ENCODE measurements around the gene ALX4. TPM values are rescaled to one million over a fixed set of nuclear protein-coding genes. Genes with fewer than 3 reads are reported as not detected.
A peak's percentile ranks its signal among the peaks of the same experiment; 100 is the strongest.

The ALX4 gene
- total and polyA plus RNA-seq, 2 donors (not counting 1 experiment from before 2014, with no cell fraction given): not detected

GRCh38 chr11:44226490-44226889 is 83.4 kb downstream of the ALX4 start:
- Histone ChIP-seq H3K4me2 (ENCODE audit: extremely low read depth, insufficient read depth, low read length) (no peak overlapping the region), H3K4me3 (replicated peaks in 1 of 4; ENCODE audit: control extremely low read depth in 1 of 4, insufficient read depth in 1 of 4, low read depth in 3 of 4, low read length in 4 of 4) (no peak overlapping the region), H4K20me1 (ENCODE audit: control insufficient read depth, extremely low read depth, insufficient read depth, low read length) (no peaks in the 10 kb centered on the region), H3K36me3 (ENCODE audit: control insufficient read depth, insufficient read depth, low read length) (no peaks in the 10 kb centered on the region), H3K9ac (ENCODE audit: insufficient read depth, low read length) (no peak overlapping the region), H3K79me2 (ENCODE audit: control insufficient read depth, insufficient read depth, low read length) (no peaks in the 10 kb centered on the region), H3K4me1 (ENCODE audit: control insufficient read depth, extremely low read depth, insufficient read depth, low read length) (peaks cover 3% of the 10 kb centered on the region), H2AFZ (ENCODE audit: low read length) (no peak overlapping the region), H3K27ac (ENCODE audit: insufficient read depth, low read length) (no peak overlapping the region), H3K27me3 (ENCODE audit: control insufficient read depth, insufficient read depth, low read length) (no peaks in the 10 kb centered on the region), H3K9me3 (ENCODE audit: control insufficient read depth, insufficient read depth, low read depth, low read length) (no peaks in the 10 kb centered on the region)
- TF ChIP-seq EZH2 (IDR thresholded peaks at IDR 0.05; ENCODE audit: low read length, missing control alignments) (no peak), CTCF (conservative IDR thresholded peaks at IDR 0.05 in 1 of 2, IDR thresholded peaks at IDR 0.05 in 1 of 2; ENCODE audit: low read depth in 1 of 2, low read length in 2 of 2) (no peak)
- DNase-seq (ENCODE audit: low read depth in 2 of 2): no peak

GRCh38 chr11:44224867-44225501 is 85.0 kb downstream of the ALX4 start:
- Histone ChIP-seq H3K27me3 (ENCODE audit: control insufficient read depth, insufficient read depth, low read length) (no peaks in the 10 kb centered on the region), H4K20me1 (ENCODE audit: control insufficient read depth, extremely low read depth, insufficient read depth, low read length) (no peaks in the 10 kb centered on the region), H3K79me2 (ENCODE audit: control insufficient read depth, insufficient read depth, low read length) (no peaks in the 10 kb centered on the region), H3K9me3 (ENCODE audit: control insufficient read depth, insufficient read depth, low read depth, low read length) (no peaks in the 10 kb centered on the region), H3K4me3 (replicated peaks in 1 of 4; ENCODE audit: control extremely low read depth in 1 of 4, insufficient read depth in 1 of 4, low read depth in 3 of 4, low read length in 4 of 4) (no peak overlapping the region), H3K36me3 (ENCODE audit: control insufficient read depth, insufficient read depth, low read length) (no peaks in the 10 kb centered on the region), H3K4me1 (ENCODE audit: control insufficient read depth, extremely low read depth, insufficient read depth, low read length) (peaks cover 5% of the 10 kb centered on the region), H3K9ac (ENCODE audit: insufficient read depth, low read length) (no peak overlapping the region), H2AFZ (ENCODE audit: low read length) (no peak overlapping the region), H3K4me2 (ENCODE audit: extremely low read depth, insufficient read depth, low read length) (no peak overlapping the region), H3K27ac (ENCODE audit: insufficient read depth, low read length) (no peak overlapping the region)
- TF ChIP-seq EZH2 (IDR thresholded peaks at IDR 0.05; ENCODE audit: low read length, missing control alignments): no peak
- TF ChIP-seq CTCF (conservative IDR thresholded peaks at IDR 0.05 in 1 of 2, IDR thresholded peaks at IDR 0.05 in 1 of 2; ENCODE audit: low read depth in 1 of 2, low read length in 2 of 2): no peak
- DNase-seq (ENCODE audit: low read depth in 2 of 2): no peak

- Histone ChIP-seq H3K27me3 (ENCODE audit: control insufficient read depth, insufficient read depth, low read length) (no peaks in the 10 kb centered on the region), H3K4me1 (ENCODE audit: control insufficient read depth, extremely low read depth, insufficient read depth, low read length) (peaks cover 2% of the 10 kb centered on the region), H3K9me3 (ENCODE audit: control insufficient read depth, insufficient read depth, low read depth, low read length) (no peaks in the 10 kb centered on the region), H4K20me1 (ENCODE audit: control insufficient read depth, extremely low read depth, insufficient read depth, low read length) (no peaks in the 10 kb centered on the region), H3K79me2 (ENCODE audit: control insufficient read depth, insufficient read depth, low read length) (no peaks in the 10 kb centered on the region), H2AFZ (ENCODE audit: low read length) (no peak overlapping the region), H3K4me3 (replicated peaks in 1 of 4; ENCODE audit: control extremely low read depth in 1 of 4, insufficient read depth in 1 of 4, low read depth in 3 of 4, low read length in 4 of 4) (no peak overlapping the region), H3K27ac (ENCODE audit: insufficient read depth, low read length) (no peak overlapping the region), H3K36me3 (ENCODE audit: control insufficient read depth, insufficient read depth, low read length) (no peaks in the 10 kb centered on the region), H3K9ac (ENCODE audit: insufficient read depth, low read length) (no peak overlapping the region), H3K4me2 (ENCODE audit: extremely low read depth, insufficient read depth, low read length) (no peak overlapping the region)
- TF ChIP-seq EZH2 (IDR thresholded peaks at IDR 0.05; ENCODE audit: low read length, missing control alignments): no peak
- TF ChIP-seq CTCF (conservative IDR thresholded peaks at IDR 0.05 in 1 of 2, IDR thresholded peaks at IDR 0.05 in 1 of 2; ENCODE audit: low read depth in 1 of 2, low read length in 2 of 2): no peak
- DNase-seq (ENCODE audit: low read depth in 2 of 2): peak in 1 of 2 donors; percentile 60
Observed at GRCh38 chr11:44223238-44223637, 86.7 kb downstream of the ALX4 start.
